22Rv1 (cell line): ENCODE data around the gene PHACTR4.

ENCODE experiments used
- H3K27ac ChIP-seq: fragments of 450-650 bp; 2 replicates; pipeline ENCODE4 v1.5.1; 2017
- CTCF ChIP-seq: fragments of 450-650 bp; IDR thresholded peaks from 2 replicates; pipeline ENCODE4 v1.5.1; 2017; ENCODE audit warnings: mild to moderate bottlenecking
- ZFX ChIP-seq: fragments of 450-650 bp; IDR thresholded peaks from 2 replicates; pipeline ENCODE4 v1.6.1; 2017; ENCODE audit warnings: antibody characterized with exemption, borderline replicate concordance

Gene PHACTR4

GRCh38 chr1:28411656-28412055, 42.1 kb downstream of the PHACTR4 start:
- TF ChIP-seq ZFX (no peak), CTCF (no peak)

GRCh38 chr1:28412731-28413130, 43.2 kb downstream of the PHACTR4 start:
- TF ChIP-seq CTCF (no peak), ZFX (no peak)
- H3K27ac ChIP-seq, result no peak overlapping the region

More at GRCh38 chr1:28411656-28412055, 42.1 kb downstream of the PHACTR4 start:
- no peak overlapping the region for H3K27ac ChIP-seq

DNA sequence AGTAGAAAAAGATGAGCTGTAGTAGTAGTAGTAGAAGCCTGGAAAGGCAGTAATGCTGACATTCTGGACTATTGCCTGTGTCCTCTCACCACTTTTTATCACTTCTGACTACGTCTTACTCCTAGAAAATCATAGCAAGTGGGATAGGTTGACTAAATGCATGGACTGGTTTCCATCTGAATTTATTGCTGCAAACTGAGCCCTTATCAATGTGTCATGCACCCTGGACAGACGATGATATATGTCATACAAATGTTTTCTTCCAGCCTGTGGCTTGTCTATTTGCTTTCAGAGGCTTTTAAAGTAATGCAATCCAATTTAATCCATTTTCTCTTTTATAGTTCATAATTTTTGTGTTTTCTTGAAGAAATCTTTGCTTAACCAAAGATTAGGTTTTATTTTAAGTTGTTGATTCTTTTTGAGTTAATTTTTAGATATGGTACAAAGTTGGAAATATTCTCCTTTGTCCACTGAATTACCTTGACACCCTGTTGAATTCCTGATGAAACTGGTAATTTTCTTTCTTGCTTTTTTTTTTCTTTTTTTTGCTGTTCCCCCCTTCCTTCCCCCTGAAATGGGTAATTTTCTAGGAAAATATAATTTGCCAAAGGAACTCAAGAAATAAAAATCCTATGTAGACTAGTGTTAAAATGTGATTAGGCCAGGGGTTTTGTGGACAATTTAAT, 47.1 kb downstream of the PHACTR4 start:
- TF ChIP-seq CTCF, result no peak
- no peak for TF ChIP-seq ZFX
- H3K27ac ChIP-seq, result no peak overlapping the region

DNA sequence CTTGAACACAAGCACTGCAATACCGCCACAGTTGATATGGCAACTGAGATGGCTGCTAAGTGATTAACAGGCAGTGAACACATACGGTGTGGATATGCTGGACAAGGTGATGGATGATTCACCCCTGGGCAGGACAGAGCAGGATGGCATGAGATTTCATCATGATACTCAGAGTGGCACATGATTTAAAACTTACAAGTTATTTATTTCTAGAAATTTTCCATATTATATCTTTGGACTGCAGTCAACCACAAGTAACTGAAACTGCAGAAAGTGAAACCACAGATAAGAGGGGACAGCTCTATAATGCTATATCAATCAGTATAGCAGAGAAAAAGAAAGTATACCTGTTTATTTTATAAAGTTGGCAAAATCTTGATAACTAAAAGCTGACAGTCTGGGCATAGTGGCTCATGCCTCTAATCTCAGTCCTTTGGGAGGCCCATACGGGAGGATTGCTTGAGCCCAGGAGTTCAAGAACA, 47.9 kb downstream of the PHACTR4 start:
- TF ChIP-seq ZFX, result no peak
- no peak for TF ChIP-seq CTCF
- no peak overlapping the region for H3K27ac ChIP-seq

DNA sequence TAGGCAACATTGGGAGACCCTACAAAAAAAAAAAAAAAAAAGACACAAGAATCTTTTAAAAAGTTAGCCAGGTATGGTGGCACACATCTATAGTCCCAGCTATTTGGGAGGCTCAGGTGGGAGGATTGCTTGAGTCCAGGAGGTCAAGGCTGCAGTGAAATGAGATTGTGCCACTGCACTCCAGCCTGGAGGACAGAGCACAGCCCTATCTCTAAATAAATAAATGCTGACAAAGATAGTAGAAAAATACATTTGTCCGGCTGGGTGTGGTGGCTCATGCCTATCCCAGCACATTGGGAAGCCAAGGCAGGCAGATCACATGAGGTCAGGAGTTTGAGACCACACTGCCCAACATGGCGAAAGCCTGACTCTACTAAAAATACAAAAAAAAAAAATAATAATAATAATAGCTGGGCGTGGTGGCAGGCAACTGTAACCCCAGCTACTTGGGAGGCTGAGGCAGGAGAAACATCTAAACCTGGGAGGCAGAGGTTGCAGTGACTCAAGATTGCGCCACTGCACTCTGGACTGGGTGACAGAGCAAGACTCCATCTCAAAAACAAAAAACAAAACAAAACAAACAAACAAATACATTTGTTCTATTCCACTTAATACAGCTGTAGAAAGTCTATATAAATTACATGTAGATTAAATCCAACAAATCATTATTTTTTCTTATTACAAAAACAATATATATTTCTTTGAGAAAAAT, 48.5 kb downstream of the PHACTR4 start:
- TF ChIP-seq ZFX (no peak), CTCF (no peak)
- H3K27ac ChIP-seq, result no peak overlapping the region

- TF ChIP-seq ZFX (no peak), CTCF (no peak)
- H3K27ac ChIP-seq, result no peak overlapping the region
These were observed 52.2 kb downstream of the PHACTR4 start for GRCh38 chr1:28421744-28422143.

- TF ChIP-seq ZFX, result no peak
- TF ChIP-seq CTCF, result no peak
- H3K27ac ChIP-seq, result no peak overlapping the region
These were observed 57.3 kb downstream of the PHACTR4 start for GRCh38 chr1:28426831-28427230.
